ENCODE data around the gene PSAP. TPM values are rescaled to one million over a fixed set of nuclear protein-coding genes. Genes with fewer than 3 reads are reported as not detected.

The PSAP gene
- total RNA-seq, 1 experiment from 2014 or later, result 114 TPM

GRCh38 chr10:71767420-71768035 is 83.5 kb downstream of the PSAP start:
- Histone ChIP-seq H3K27me3 (ENCODE audit: low read length) (no peaks in the 10 kb centered on the region), H4K20me1 (ENCODE audit: insufficient read depth, low read depth, low read length) (no peaks in the 10 kb centered on the region), H2AFZ (ENCODE audit: low read length) (no peak overlapping the region), H3K4me3 (ENCODE audit: low read length) (no peak overlapping the region), H3K4me2 (ENCODE audit: low read depth, low read length, poor library complexity, severe bottlenecking) (no peak overlapping the region), H3K4me1 (ENCODE audit: low read length) (peaks cover 14% of the 10 kb centered on the region), H3K9me2 (replicated peaks; ENCODE audit: insufficient read depth, low read length) (no peaks in the 10 kb centered on the region), H3K9ac (ENCODE audit: low read length) (no peak overlapping the region), H3K9me3 (ENCODE audit: low read length) (no peaks in the 10 kb centered on the region), H3K79me2 (ENCODE audit: low read length) (no peaks in the 10 kb centered on the region), H3K27ac (ENCODE audit: low read length) (no peak overlapping the region), H3K36me3 (ENCODE audit: insufficient read depth, low read length) (no peaks in the 10 kb centered on the region)
- no peak for DNase-seq

- Histone ChIP-seq H3K27ac (ENCODE audit: low read length) (no peak overlapping the region), H3K9ac (ENCODE audit: low read length) (no peak overlapping the region), H3K4me3 (ENCODE audit: low read length) (no peak overlapping the region), H3K27me3 (ENCODE audit: low read length) (no peaks in the 10 kb centered on the region), H4K20me1 (ENCODE audit: insufficient read depth, low read depth, low read length) (no peaks in the 10 kb centered on the region), H3K9me2 (replicated peaks; ENCODE audit: insufficient read depth, low read length) (no peaks in the 10 kb centered on the region), H3K36me3 (ENCODE audit: insufficient read depth, low read length) (no peaks in the 10 kb centered on the region), H2AFZ (ENCODE audit: low read length) (no peak overlapping the region), H3K79me2 (ENCODE audit: low read length) (no peaks in the 10 kb centered on the region), H3K4me2 (ENCODE audit: low read depth, low read length, poor library complexity, severe bottlenecking) (no peak overlapping the region), H3K4me1 (ENCODE audit: low read length) (peaks cover 14% of the 10 kb centered on the region), H3K9me3 (ENCODE audit: low read length) (no peaks in the 10 kb centered on the region)
- DNase-seq, result no peak
Measured at GRCh38 chr10:71766717-71767419, 84.2 kb downstream of the PSAP start.

Small RNA genes within 50 kb of the gene (small RNA-seq; reads per million reads assigned to genes)
- gene MIR7152 (not detected), gene RNU7-38P (not detected)

Other genes with a start within 250 kb of the PSAP start
- gene C10orf105, start 131.5 kb downstream of the PSAP start, total RNA-seq (2014; rRNA removed; shearing (Covaris generic); ENCODE audit: low replicate concordance), result not detected in 2 replicates
- gene VSIR, start 77.7 kb downstream of the PSAP start, total RNA-seq (2014; rRNA removed; shearing (Covaris generic); ENCODE audit: low replicate concordance), result 0.07 and 1.8 TPM in 2 replicates
- not detected in 2 replicates for gene CHST3, start 113.1 kb upstream of the PSAP start, total RNA-seq (2014; rRNA removed; shearing (Covaris generic); ENCODE audit: low replicate concordance)
- 4.4 TPM in 1 of 2 replicates, not detected in the other for gene SPOCK2, start 237.3 kb upstream of the PSAP start, total RNA-seq (2014; rRNA removed; shearing (Covaris generic); ENCODE audit: low replicate concordance)